ENCODE results near the gene EMP1.
"Not testable (repeated sequence)": the region's sequence is repeated elsewhere in the genome, so short reads cannot be mapped to it uniquely, and the experiment has no call there.

Gene EMP1

DNA sequence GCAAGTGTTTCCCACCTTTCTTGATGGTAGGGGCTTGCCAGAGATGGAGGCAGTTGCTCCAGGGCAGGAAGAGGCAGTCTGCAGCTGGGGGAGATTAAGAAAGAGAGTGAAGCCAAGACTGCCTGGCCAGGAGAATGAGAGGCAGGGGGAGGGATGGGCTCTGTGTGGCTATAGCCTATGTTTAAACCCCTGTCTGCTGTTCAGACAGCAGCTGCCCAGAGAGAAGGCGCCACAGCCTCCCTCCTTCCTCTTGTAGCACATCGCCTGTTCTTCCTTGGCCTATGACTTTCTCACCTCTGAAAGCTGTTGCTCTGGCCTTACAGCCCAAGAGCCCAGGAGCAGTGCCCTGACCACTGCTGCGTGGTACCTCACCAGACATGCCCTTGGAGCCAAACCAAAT lies 61.7 kb downstream of the EMP1 start:
- no peak for ATAC-seq
- TF ChIP-seq, protein P1, sequence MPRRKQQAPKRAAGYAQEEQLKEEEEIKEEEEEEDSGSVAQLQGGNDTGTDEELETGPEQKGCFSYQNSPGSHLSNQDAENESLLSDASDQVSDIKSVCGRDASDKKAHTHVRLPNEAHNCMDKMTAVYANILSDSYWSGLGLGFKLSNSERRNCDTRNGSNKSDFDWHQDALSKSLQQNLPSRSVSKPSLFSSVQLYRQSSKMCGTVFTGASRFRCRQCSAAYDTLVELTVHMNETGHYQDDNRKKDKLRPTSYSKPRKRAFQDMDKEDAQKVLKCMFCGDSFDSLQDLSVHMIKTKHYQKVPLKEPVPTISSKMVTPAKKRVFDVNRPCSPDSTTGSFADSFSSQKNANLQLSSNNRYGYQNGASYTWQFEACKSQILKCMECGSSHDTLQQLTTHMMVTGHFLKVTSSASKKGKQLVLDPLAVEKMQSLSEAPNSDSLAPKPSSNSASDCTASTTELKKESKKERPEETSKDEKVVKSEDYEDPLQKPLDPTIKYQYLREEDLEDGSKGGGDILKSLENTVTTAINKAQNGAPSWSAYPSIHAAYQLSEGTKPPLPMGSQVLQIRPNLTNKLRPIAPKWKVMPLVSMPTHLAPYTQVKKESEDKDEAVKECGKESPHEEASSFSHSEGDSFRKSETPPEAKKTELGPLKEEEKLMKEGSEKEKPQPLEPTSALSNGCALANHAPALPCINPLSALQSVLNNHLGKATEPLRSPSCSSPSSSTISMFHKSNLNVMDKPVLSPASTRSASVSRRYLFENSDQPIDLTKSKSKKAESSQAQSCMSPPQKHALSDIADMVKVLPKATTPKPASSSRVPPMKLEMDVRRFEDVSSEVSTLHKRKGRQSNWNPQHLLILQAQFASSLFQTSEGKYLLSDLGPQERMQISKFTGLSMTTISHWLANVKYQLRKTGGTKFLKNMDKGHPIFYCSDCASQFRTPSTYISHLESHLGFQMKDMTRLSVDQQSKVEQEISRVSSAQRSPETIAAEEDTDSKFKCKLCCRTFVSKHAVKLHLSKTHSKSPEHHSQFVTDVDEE (CRISPR knock-in tag; IDR thresholded peaks at IDR 0.05): no peak
- TF ChIP-seq, protein P2, sequence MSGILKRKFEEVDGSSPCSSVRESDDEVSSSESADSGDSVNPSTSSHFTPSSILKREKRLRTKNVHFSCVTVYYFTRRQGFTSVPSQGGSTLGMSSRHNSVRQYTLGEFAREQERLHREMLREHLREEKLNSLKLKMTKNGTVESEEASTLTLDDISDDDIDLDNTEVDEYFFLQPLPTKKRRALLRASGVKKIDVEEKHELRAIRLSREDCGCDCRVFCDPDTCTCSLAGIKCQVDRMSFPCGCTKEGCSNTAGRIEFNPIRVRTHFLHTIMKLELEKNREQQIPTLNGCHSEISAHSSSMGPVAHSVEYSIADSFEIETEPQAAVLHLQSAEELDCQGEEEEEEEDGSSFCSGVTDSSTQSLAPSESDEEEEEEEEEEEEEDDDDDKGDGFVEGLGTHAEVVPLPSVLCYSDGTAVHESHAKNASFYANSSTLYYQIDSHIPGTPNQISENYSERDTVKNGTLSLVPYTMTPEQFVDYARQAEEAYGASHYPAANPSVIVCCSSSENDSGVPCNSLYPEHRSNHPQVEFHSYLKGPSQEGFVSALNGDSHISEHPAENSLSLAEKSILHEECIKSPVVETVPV (CRISPR knock-in tag; IDR thresholded peaks at IDR 0.05): no peak
- TF ChIP-seq OSR1 (CRISPR knock-in tag; IDR thresholded peaks at IDR 0.05) (no peak), CSDC2 (CRISPR knock-in tag; IDR thresholded peaks at IDR 0.05) (no peak), PPARA (CRISPR knock-in tag; IDR thresholded peaks at IDR 0.05; ENCODE audit: borderline replicate concordance) (no peak), SNAI2 (CRISPR knock-in tag; IDR thresholded peaks at IDR 0.05) (no peak), ZNF70 (CRISPR knock-in tag; IDR thresholded peaks at IDR 0.05) (no peak), ZC3H10 (CRISPR knock-in tag; IDR thresholded peaks at IDR 0.05) (no peak), ZNF8 (CRISPR knock-in tag; IDR thresholded peaks at IDR 0.05) (no peak), BACH2 (CRISPR knock-in tag; IDR thresholded peaks at IDR 0.05; ENCODE audit: borderline replicate concordance) (no peak), ZFP3 (CRISPR knock-in tag; IDR thresholded peaks at IDR 0.05) (no peak), ZFP30 (CRISPR knock-in tag; IDR thresholded peaks at IDR 0.05) (no peak), ESRRG (CRISPR knock-in tag; IDR thresholded peaks at IDR 0.05) (no peak), GLIS3 (CRISPR knock-in tag; IDR thresholded peaks at IDR 0.05) (no peak), TCF4 (CRISPR knock-in tag; IDR thresholded peaks at IDR 0.05; ENCODE audit: borderline replicate concordance) (no peak)
- TF ChIP-seq, protein P3, sequence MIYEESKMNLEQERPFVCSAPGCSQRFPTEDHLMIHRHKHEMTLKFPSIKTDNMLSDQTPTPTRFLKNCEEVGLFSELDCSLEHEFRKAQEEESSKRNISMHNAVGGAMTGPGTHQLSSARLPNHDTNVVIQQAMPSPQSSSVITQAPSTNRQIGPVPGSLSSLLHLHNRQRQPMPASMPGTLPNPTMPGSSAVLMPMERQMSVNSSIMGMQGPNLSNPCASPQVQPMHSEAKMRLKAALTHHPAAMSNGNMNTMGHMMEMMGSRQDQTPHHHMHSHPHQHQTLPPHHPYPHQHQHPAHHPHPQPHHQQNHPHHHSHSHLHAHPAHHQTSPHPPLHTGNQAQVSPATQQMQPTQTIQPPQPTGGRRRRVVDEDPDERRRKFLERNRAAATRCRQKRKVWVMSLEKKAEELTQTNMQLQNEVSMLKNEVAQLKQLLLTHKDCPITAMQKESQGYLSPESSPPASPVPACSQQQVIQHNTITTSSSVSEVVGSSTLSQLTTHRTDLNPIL (CRISPR knock-in tag; IDR thresholded peaks at IDR 0.05; ENCODE audit: low read depth): no peak
- TF ChIP-seq, protein P4, sequence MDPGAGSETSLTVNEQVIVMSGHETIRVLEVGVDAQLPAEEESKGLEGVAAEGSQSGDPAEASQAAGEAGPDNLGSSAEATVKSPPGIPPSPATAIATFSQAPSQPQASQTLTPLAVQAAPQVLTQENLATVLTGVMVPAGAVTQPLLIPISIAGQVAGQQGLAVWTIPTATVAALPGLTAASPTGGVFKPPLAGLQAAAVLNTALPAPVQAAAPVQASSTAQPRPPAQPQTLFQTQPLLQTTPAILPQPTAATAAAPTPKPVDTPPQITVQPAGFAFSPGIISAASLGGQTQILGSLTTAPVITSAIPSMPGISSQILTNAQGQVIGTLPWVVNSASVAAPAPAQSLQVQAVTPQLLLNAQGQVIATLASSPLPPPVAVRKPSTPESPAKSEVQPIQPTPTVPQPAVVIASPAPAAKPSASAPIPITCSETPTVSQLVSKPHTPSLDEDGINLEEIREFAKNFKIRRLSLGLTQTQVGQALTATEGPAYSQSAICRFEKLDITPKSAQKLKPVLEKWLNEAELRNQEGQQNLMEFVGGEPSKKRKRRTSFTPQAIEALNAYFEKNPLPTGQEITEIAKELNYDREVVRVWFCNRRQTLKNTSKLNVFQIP (CRISPR knock-in tag; IDR thresholded peaks at IDR 0.05; ENCODE audit: borderline replicate concordance, low read depth): no peak
- TF ChIP-seq, protein P5, sequence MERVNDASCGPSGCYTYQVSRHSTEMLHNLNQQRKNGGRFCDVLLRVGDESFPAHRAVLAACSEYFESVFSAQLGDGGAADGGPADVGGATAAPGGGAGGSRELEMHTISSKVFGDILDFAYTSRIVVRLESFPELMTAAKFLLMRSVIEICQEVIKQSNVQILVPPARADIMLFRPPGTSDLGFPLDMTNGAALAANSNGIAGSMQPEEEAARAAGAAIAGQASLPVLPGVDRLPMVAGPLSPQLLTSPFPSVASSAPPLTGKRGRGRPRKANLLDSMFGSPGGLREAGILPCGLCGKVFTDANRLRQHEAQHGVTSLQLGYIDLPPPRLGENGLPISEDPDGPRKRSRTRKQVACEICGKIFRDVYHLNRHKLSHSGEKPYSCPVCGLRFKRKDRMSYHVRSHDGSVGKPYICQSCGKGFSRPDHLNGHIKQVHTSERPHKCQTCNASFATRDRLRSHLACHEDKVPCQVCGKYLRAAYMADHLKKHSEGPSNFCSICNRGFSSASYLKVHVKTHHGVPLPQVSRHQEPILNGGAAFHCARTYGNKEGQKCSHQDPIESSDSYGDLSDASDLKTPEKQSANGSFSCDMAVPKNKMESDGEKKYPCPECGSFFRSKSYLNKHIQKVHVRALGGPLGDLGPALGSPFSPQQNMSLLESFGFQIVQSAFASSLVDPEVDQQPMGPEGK (CRISPR knock-in tag; IDR thresholded peaks at IDR 0.05; ENCODE audit: borderline replicate concordance): no peak

DNA sequence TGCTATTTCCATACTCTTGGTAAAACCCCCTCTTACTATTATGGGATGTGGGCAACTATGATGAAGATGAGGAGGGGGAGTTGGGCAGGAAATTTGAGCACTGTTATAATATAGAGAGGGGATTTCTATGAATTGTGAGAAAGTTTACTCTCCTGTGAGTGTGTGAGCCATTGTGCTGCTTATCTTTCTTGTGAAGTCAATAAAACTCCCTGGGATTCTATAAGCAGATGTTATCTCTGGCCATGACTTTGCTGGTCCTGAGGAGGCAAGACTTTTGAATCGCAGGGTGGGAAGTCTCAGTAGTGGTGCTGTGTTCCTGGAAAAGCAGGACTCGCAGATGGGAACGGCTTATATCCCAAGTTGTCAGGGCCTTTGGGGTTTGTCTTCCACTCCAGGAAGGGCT lies 62.2 kb downstream of the EMP1 start:
- TF ChIP-seq OSR1 (CRISPR knock-in tag; IDR thresholded peaks at IDR 0.05): no peak
- TF ChIP-seq BACH2 (CRISPR knock-in tag; IDR thresholded peaks at IDR 0.05; ENCODE audit: borderline replicate concordance): no peak
- TF ChIP-seq, protein P4 (CRISPR knock-in tag; IDR thresholded peaks at IDR 0.05; ENCODE audit: borderline replicate concordance, low read depth): no peak
- no peak for TF ChIP-seq PPARA (CRISPR knock-in tag; IDR thresholded peaks at IDR 0.05; ENCODE audit: borderline replicate concordance)
- no peak for TF ChIP-seq CSDC2 (CRISPR knock-in tag; IDR thresholded peaks at IDR 0.05)
- no peak for TF ChIP-seq ZNF8 (CRISPR knock-in tag; IDR thresholded peaks at IDR 0.05)
- no peak for TF ChIP-seq GLIS3 (CRISPR knock-in tag; IDR thresholded peaks at IDR 0.05)
- TF ChIP-seq ARNTL (CRISPR knock-in tag; IDR thresholded peaks at IDR 0.05; ENCODE audit: borderline replicate concordance, low read depth): no peak
- TF ChIP-seq ISL1 (CRISPR knock-in tag; IDR thresholded peaks at IDR 0.05): no peak
- TF ChIP-seq ZNF565 (CRISPR knock-in tag; conservative IDR thresholded peaks at IDR 0.05; ENCODE audit: low read depth): no peak
- no peak for TF ChIP-seq ZFP3 (CRISPR knock-in tag; IDR thresholded peaks at IDR 0.05)
- TF ChIP-seq TOX (CRISPR knock-in tag; IDR thresholded peaks at IDR 0.05; ENCODE audit: borderline replicate concordance): no peak
- TF ChIP-seq ZNF70 (CRISPR knock-in tag; IDR thresholded peaks at IDR 0.05): no peak
- no peak for TF ChIP-seq RARB (CRISPR knock-in tag; IDR thresholded peaks at IDR 0.05)
- TF ChIP-seq TCF4 (CRISPR knock-in tag; IDR thresholded peaks at IDR 0.05; ENCODE audit: borderline replicate concordance): no peak
- ATAC-seq: no peak

DNA sequence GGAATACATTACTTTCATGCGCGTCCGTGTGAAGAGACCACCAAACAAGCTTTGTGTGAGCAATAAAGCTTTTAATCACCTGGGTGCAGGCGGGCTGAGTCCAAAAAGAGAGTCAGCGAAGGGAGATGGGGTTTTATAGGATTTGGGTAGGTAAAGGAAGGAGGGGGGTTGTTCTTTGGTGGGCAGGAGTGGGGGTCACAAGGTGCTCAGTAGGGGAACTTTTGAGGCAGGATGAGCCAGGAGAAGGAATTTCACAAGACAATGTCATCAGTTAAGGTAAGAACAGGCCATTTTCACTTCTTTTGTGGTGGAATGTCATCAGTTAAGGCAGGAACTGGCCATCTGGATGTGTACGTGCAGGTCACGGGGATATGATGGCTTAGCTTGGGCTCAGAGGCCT lies 63.1 kb downstream of the EMP1 start:
- not testable (repeated sequence) for ATAC-seq

DNA sequence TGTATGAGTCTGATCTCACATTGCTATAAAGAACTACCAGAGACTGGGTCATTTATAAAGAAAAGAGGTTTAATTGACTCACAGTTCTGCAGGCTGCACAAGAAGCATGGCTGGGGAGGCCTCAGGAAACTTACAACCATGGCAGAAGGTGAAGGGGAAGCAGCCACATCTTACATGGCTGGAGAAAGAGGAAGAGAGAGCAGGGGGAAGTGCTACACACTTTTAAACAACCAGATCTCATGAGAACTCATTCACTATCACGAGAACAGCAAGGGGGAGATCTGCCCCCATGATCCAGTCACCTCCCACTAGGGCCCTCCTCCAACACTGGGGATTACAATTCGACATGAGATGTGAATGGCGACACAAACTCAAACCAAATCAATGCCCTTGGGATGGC lies 71.3 kb downstream of the EMP1 start:
- ATAC-seq: not testable (repeated sequence)

Data from SK-N-SH treated with all-trans-retinoic acid at 6 μM for 48 hours (cell line).